PC-3 (cell line): ENCODE measurements around the gene PPP4R3B. TPM values are rescaled to one million over a fixed set of nuclear protein-coding genes. Genes with fewer than 3 reads are reported as not detected.
A peak's percentile ranks its signal among the peaks of the same experiment; 100 is the strongest.

Experiments used
- ATAC-seq: fragments of 200-7000 bp; cut with Tn5 transposase; 2 replicates; pipeline ENCODE4 v1.9.1; 2020; ENCODE audit warnings: mild to moderate bottlenecking, moderate library complexity
- BruUV-seq: library from RNA; stranded (reverse); fragments of 400-500 nt; replicated peaks from 2 replicates; lab custom pipeline; 2021; lab: Mats Ljungman, UMichigan
- CTCF ChIA-PET: fragments of 300-600 bp; sonication (Branson Sonifier 250); formaldehyde crosslinking; loops from one replicate; lab custom pipeline; 2022; ENCODE audit warnings: antibody characterized with exemption; lab: Charles Lee
- POLR2A ChIA-PET: fragments of 300-600 bp; sonication (Branson Sonifier 250); formaldehyde crosslinking; loops from one replicate; lab custom pipeline; 2022; ENCODE audit warnings: antibody characterized with exemption; ENCODE audit not compliant: unreplicated experiment; lab: Charles Lee
- DNase-seq: peaks from one replicate; pipeline ENCODE4 v3.0.0-alpha.2; 2015
- H2AFZ ChIP-seq: fragments of 300-600 bp; sonication (generic); 2 replicates; pipeline ENCODE4 v1.6.0; 2016; ENCODE audit warnings: antibody characterized with exemption, low read length
- H3F3A ChIP-seq: fragments of 300-600 bp; sonication (generic); one replicate; pipeline ENCODE4 v1.6.0; 2017; ENCODE audit warnings: antibody characterized with exemption, low read length, control low read depth, mild to moderate bottlenecking; ENCODE audit not compliant: unreplicated experiment
- H3K27ac ChIP-seq: fragments of 300-600 bp; sonication (generic); 2 replicates; pipeline ENCODE4 v1.5.1; 2016; ENCODE audit warnings: mild to moderate bottlenecking, low read length
- H3K27me3 ChIP-seq: fragments of 300-600 bp; sonication (generic); 2 replicates; pipeline ENCODE4 v1.6.1; 2016; ENCODE audit warnings: low read length, mixed read lengths
- H3K36me3 ChIP-seq: fragments of 300-600 bp; sonication (generic); 2 replicates; pipeline ENCODE4 v1.6.1; 2016; ENCODE audit warnings: low read depth, mixed run types, low read length, mixed read lengths
- H3K4me1 ChIP-seq: fragments of 300-600 bp; sonication (generic); 2 replicates; pipeline ENCODE4 v1.5.1; 2016; ENCODE audit warnings: low read length; ENCODE audit not compliant: insufficient read depth
- H3K4me2 ChIP-seq: fragments of 300-600 bp; sonication (generic); 2 replicates; pipeline ENCODE4 v1.6.0; 2016; ENCODE audit warnings: low read length
- H3K4me3 ChIP-seq: fragments of 300-600 bp; sonication (generic); 2 replicates; pipeline ENCODE4 v1.5.1; 2016; ENCODE audit warnings: mild to moderate bottlenecking, low read length, mixed read lengths
- H3K79me2 ChIP-seq: fragments of 300-600 bp; sonication (generic); 2 replicates; pipeline ENCODE4 v1.6.1; 2017; ENCODE audit warnings: low read length, mixed read lengths
- H3K9ac ChIP-seq: fragments of 300-600 bp; sonication (generic); 2 replicates; pipeline ENCODE4 v1.6.0; 2016; ENCODE audit warnings: mild to moderate bottlenecking, low read length
- H3K9me2 ChIP-seq: fragments of 300-600 bp; sonication (generic); replicated peaks from 2 replicates; pipeline ENCODE4 v1.6.1; 2016; ENCODE audit warnings: mixed run types, low read length, mixed read lengths
- H3K9me3 ChIP-seq: fragments of 300-600 bp; sonication (generic); 2 replicates; pipeline ENCODE4 v1.6.1; 2016; ENCODE audit warnings: low read length, mixed read lengths
- H4K20me1 ChIP-seq: fragments of 300-600 bp; sonication (generic); 2 replicates; pipeline ENCODE4 v1.6.1; 2016; ENCODE audit warnings: low read length, mixed read lengths
- EZH2 ChIP-seq: fragments of 300-600 bp; sonication (generic); IDR thresholded peaks from one replicate; pipeline ENCODE4 v1.6.1; 2017; ENCODE audit warnings: antibody characterized with exemption, mild to moderate bottlenecking, low read length; ENCODE audit not compliant: unreplicated experiment
- EZH2phosphoT487 ChIP-seq: fragments of 300-600 bp; sonication (generic); IDR thresholded peaks from 2 replicates; pipeline ENCODE4 v1.6.1; 2018; ENCODE audit warnings: mild to moderate bottlenecking, antibody characterized with exemption, low read length, borderline replicate concordance
- intact Hi-C: fragments of 100-400 bp; cut with micrococcal nuclease; formaldehyde crosslinking; loops from 2 replicates; pipeline ENCODE4 v1.9.0; 2023
- total RNA-seq: library from RNA; depleted of rRNA; stranded (reverse); fragments of >200 nt; gene quantifications from 2 replicates; pipeline ENCODE4 v1.2.3, GENCODE V29; 2014
- TF ChIP-seq, protein P1 (sequence below): fragments of 300-600 bp; sonication (generic); conservative IDR thresholded peaks from 2 replicates; pipeline ENCODE4 v1.5.1; 2017; ENCODE audit warnings: antibody characterized with exemption, low read depth, mild to moderate bottlenecking, low read length

Gene PPP4R3B
- total RNA-seq, 1 experiment from 2014 or later, result 38.4 TPM

GRCh38 chr2:55519938-55520885 is 97.2 kb downstream of the PPP4R3B start:
- Histone ChIP-seq H3K9ac (peak overlapping the region; percentile 66), H3K4me3 (peak overlapping the region; percentile 92), H3K27ac (no peak overlapping the region), H3K36me3 (0 out of 2 replicates have a peak, but pooled peaks cover 6% of the 10 kb centered on the region), H3F3A (no peaks in the 10 kb centered on the region), H3K27me3 (no peaks in the 10 kb centered on the region), H3K79me2 (peaks cover 19% of the 10 kb centered on the region), H2AFZ (peak overlapping the region; percentile 99), H3K9me2 (no peaks in the 10 kb centered on the region), H4K20me1 (no peaks in the 10 kb centered on the region), H3K4me2 (peak overlapping the region; percentile 98), H3K4me1 (peaks cover 10% of the 10 kb centered on the region; the same call in 1 of the 2 replicates), H3K9me3 (no peaks in the 10 kb centered on the region)
- ChIA-PET CTCF (interaction anchor here (1.0 kb wide), 1 partner anchor 621 kb away, joined by 3 read pairs; no protein-coding TSS in a partner anchor), POLR2A (interaction anchor here (0.5 to 1.0 kb wide), 8 partner anchors 29 to 324 kb away, joined by 3 to 19 read pairs (median 4); no protein-coding TSS in a partner anchor)
- TF ChIP-seq, protein P1, sequence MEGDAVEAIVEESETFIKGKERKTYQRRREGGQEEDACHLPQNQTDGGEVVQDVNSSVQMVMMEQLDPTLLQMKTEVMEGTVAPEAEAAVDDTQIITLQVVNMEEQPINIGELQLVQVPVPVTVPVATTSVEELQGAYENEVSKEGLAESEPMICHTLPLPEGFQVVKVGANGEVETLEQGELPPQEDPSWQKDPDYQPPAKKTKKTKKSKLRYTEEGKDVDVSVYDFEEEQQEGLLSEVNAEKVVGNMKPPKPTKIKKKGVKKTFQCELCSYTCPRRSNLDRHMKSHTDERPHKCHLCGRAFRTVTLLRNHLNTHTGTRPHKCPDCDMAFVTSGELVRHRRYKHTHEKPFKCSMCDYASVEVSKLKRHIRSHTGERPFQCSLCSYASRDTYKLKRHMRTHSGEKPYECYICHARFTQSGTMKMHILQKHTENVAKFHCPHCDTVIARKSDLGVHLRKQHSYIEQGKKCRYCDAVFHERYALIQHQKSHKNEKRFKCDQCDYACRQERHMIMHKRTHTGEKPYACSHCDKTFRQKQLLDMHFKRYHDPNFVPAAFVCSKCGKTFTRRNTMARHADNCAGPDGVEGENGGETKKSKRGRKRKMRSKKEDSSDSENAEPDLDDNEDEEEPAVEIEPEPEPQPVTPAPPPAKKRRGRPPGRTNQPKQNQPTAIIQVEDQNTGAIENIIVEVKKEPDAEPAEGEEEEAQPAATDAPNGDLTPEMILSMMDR, result no peak
- TF ChIP-seq EZH2, result no peak
- TF ChIP-seq EZH2phosphoT487, result no peak
- DNase-seq (peak; percentile 30), ATAC-seq (peak; percentile 33)
- intact Hi-C loops, result loop anchor here (1.0 to 10.0 kb wide), 3 partner anchors 97 to 285 kb away; partner anchors contain the start of genes CLHC1, PPP4R3B and RPS27A
- TSS peak; percentile 72 for BruUV-seq

DNA sequence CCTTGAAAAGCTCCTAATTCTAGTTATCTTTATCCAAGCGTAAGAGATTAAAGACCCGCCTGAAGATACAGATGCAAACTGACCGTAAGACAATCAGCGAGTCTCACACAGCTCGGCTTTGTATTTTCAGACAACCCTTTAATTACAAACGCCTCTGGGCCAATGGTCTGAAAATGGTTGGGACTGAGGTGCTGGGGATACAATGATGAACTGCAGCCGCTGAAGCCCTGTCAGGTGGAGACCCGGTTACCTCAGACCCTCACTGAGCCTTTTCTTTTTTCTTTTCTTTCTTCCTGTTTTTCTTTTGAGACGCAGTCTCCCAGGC is 98.6 kb downstream of the PPP4R3B start:
- no peak for TF ChIP-seq EZH2phosphoT487
- no peak for TF ChIP-seq EZH2
- TF ChIP-seq, protein P1, result no peak
- no peak for DNase-seq
- CTCF ChIA-PET, result interaction anchor here (1.0 kb wide), 1 partner anchor 619 kb away, joined by 3 read pairs; no protein-coding TSS in a partner anchor
- TSS peak; percentile 87 for BruUV-seq
- Histone ChIP-seq H3K4me1 (peaks cover 10% of the 10 kb centered on the region; the same call in 1 of the 2 replicates), H3F3A (no peaks in the 10 kb centered on the region), H2AFZ (peak overlapping the region; percentile 99), H3K27ac (no peak overlapping the region), H3K9ac (peak overlapping the region; percentile 69), H3K9me3 (no peaks in the 10 kb centered on the region), H3K79me2 (peaks cover 19% of the 10 kb centered on the region), H3K36me3 (0 out of 2 replicates have a peak, but pooled peaks cover under 1% of the 10 kb centered on the region), H3K9me2 (no peaks in the 10 kb centered on the region), H3K4me2 (peak overlapping the region; percentile 84), H4K20me1 (no peaks in the 10 kb centered on the region), H3K4me3 (peak overlapping the region; percentile 92), H3K27me3 (no peaks in the 10 kb centered on the region)
- POLR2A ChIA-PET, result interaction anchor here (0.6 to 1.0 kb wide), 2 partner anchors 28 to 108 kb away, joined by 5 to 6 read pairs; no protein-coding TSS in a partner anchor
- ATAC-seq, result peak; percentile 10
- intact Hi-C loops, result loop anchor here (1.0 to 10.0 kb wide), 3 partner anchors 98 to 284 kb away; partner anchors contain the start of genes CLHC1, PPP4R3B and RPS27A
